Measurements from ENCODE around the gene ADGRG7.

GRCh38 chr3:100656945-100657344 is 47.5 kb downstream of the ADGRG7 start:
- no peak for TF ChIP-seq CTCF (conservative IDR thresholded peaks at IDR 0.05 in 1 of 2, IDR thresholded peaks at IDR 0.05 in 1 of 2; ENCODE audit: low read depth in 1 of 2, low read length in 2 of 2)
- no peak for TF ChIP-seq EZH2 (IDR thresholded peaks at IDR 0.05; ENCODE audit: low read length, missing control alignments)

Data from fibroblast of lung (primary cell).